PC-3 (cell line): Measurements from ENCODE around the gene ZNF296. TPM values are rescaled to one million over a fixed set of nuclear protein-coding genes. Genes with fewer than 3 reads are reported as not detected.
"Not testable (repeated sequence)": the region's sequence is repeated elsewhere in the genome, so short reads cannot be mapped to it uniquely, and the experiment has no call there.

ENCODE experiments used
- ATAC-seq: fragments of 200-7000 bp; cut with Tn5 transposase; 2 replicates; pipeline ENCODE4 v1.9.1; 2020; ENCODE audit warnings: mild to moderate bottlenecking, moderate library complexity
- BruUV-seq: library from RNA; stranded (reverse); fragments of 400-500 nt; replicated peaks from 2 replicates; lab custom pipeline; 2021; lab: Mats Ljungman, UMichigan
- CTCF ChIA-PET: fragments of 300-600 bp; sonication (Branson Sonifier 250); formaldehyde crosslinking; loops from one replicate; lab custom pipeline; 2022; ENCODE audit warnings: antibody characterized with exemption; lab: Charles Lee
- POLR2A ChIA-PET: fragments of 300-600 bp; sonication (Branson Sonifier 250); formaldehyde crosslinking; loops from one replicate; lab custom pipeline; 2022; ENCODE audit warnings: antibody characterized with exemption; ENCODE audit not compliant: unreplicated experiment; lab: Charles Lee
- DNase-seq: peaks from one replicate; pipeline ENCODE4 v3.0.0-alpha.2; 2015
- H2AFZ ChIP-seq: fragments of 300-600 bp; sonication (generic); 2 replicates; pipeline ENCODE4 v1.6.0; 2016; ENCODE audit warnings: antibody characterized with exemption, low read length
- H3F3A ChIP-seq: fragments of 300-600 bp; sonication (generic); one replicate; pipeline ENCODE4 v1.6.0; 2017; ENCODE audit warnings: antibody characterized with exemption, low read length, control low read depth, mild to moderate bottlenecking; ENCODE audit not compliant: unreplicated experiment
- H3K27ac ChIP-seq: fragments of 300-600 bp; sonication (generic); 2 replicates; pipeline ENCODE4 v1.5.1; 2016; ENCODE audit warnings: mild to moderate bottlenecking, low read length
- H3K27me3 ChIP-seq: fragments of 300-600 bp; sonication (generic); 2 replicates; pipeline ENCODE4 v1.6.1; 2016; ENCODE audit warnings: low read length, mixed read lengths
- H3K36me3 ChIP-seq: fragments of 300-600 bp; sonication (generic); 2 replicates; pipeline ENCODE4 v1.6.1; 2016; ENCODE audit warnings: low read depth, mixed run types, low read length, mixed read lengths
- H3K4me1 ChIP-seq: fragments of 300-600 bp; sonication (generic); 2 replicates; pipeline ENCODE4 v1.5.1; 2016; ENCODE audit warnings: low read length; ENCODE audit not compliant: insufficient read depth
- H3K4me2 ChIP-seq: fragments of 300-600 bp; sonication (generic); 2 replicates; pipeline ENCODE4 v1.6.0; 2016; ENCODE audit warnings: low read length
- H3K4me3 ChIP-seq: fragments of 300-600 bp; sonication (generic); 2 replicates; pipeline ENCODE4 v1.5.1; 2016; ENCODE audit warnings: mild to moderate bottlenecking, low read length, mixed read lengths
- H3K79me2 ChIP-seq: fragments of 300-600 bp; sonication (generic); 2 replicates; pipeline ENCODE4 v1.6.1; 2017; ENCODE audit warnings: low read length, mixed read lengths
- H3K9ac ChIP-seq: fragments of 300-600 bp; sonication (generic); 2 replicates; pipeline ENCODE4 v1.6.0; 2016; ENCODE audit warnings: mild to moderate bottlenecking, low read length
- H3K9me2 ChIP-seq: fragments of 300-600 bp; sonication (generic); replicated peaks from 2 replicates; pipeline ENCODE4 v1.6.1; 2016; ENCODE audit warnings: mixed run types, low read length, mixed read lengths
- H3K9me3 ChIP-seq: fragments of 300-600 bp; sonication (generic); 2 replicates; pipeline ENCODE4 v1.6.1; 2016; ENCODE audit warnings: low read length, mixed read lengths
- H4K20me1 ChIP-seq: fragments of 300-600 bp; sonication (generic); 2 replicates; pipeline ENCODE4 v1.6.1; 2016; ENCODE audit warnings: low read length, mixed read lengths
- CTCF ChIP-seq: fragments of 300-600 bp; sonication (generic); conservative IDR thresholded peaks from 2 replicates; pipeline ENCODE4 v1.5.1; 2017; ENCODE audit warnings: antibody characterized with exemption, low read depth, mild to moderate bottlenecking, low read length
- EZH2 ChIP-seq: fragments of 300-600 bp; sonication (generic); IDR thresholded peaks from one replicate; pipeline ENCODE4 v1.6.1; 2017; ENCODE audit warnings: antibody characterized with exemption, mild to moderate bottlenecking, low read length; ENCODE audit not compliant: unreplicated experiment
- EZH2phosphoT487 ChIP-seq: fragments of 300-600 bp; sonication (generic); IDR thresholded peaks from 2 replicates; pipeline ENCODE4 v1.6.1; 2018; ENCODE audit warnings: mild to moderate bottlenecking, antibody characterized with exemption, low read length, borderline replicate concordance
- intact Hi-C: fragments of 100-400 bp; cut with micrococcal nuclease; formaldehyde crosslinking; loops from 2 replicates; pipeline ENCODE4 v1.9.0; 2023
- total RNA-seq: library from RNA; depleted of rRNA; stranded (reverse); fragments of >200 nt; gene quantifications from 2 replicates; pipeline ENCODE4 v1.2.3, GENCODE V29; 2014

Gene ZNF296
- total RNA-seq, 1 experiment from 2014 or later: 2.4 TPM

GRCh38 chr19:45112111-45112827, 36.0 kb upstream of the ZNF296 start:
- Histone ChIP-seq H3K9ac (no peak overlapping the region), H3K36me3 (no peaks in the 10 kb centered on the region), H3F3A (no peaks in the 10 kb centered on the region), H4K20me1 (peaks cover 7% of the 10 kb centered on the region; the same call in 1 of the 2 replicates), H3K4me2 (no peak overlapping the region), H3K79me2 (peaks cover 91% of the 10 kb centered on the region), H3K27ac (no peak overlapping the region), H3K9me2 (no peaks in the 10 kb centered on the region), H3K4me3 (no peak overlapping the region), H3K9me3 (no peaks in the 10 kb centered on the region), H3K4me1 (peaks cover 21% of the 10 kb centered on the region), H2AFZ (no peak overlapping the region), H3K27me3 (no peaks in the 10 kb centered on the region)
- POLR2A ChIA-PET: no interaction called here
- no peak for DNase-seq
- no peak for TF ChIP-seq CTCF
- TF ChIP-seq EZH2phosphoT487: no peak
- no peak for TF ChIP-seq EZH2
- no TSS peak for BruUV-seq
- ATAC-seq: no peak
- intact Hi-C loops: no loop called here
- CTCF ChIA-PET: no interaction called here

- Histone ChIP-seq H3K36me3 (no peaks in the 10 kb centered on the region), H3K4me3 (no peak overlapping the region), H3K27ac (no peak overlapping the region), H3K4me2 (no peak overlapping the region), H3K9me3 (no peaks in the 10 kb centered on the region), H2AFZ (no peak overlapping the region), H3K4me1 (peaks cover 21% of the 10 kb centered on the region), H3K9ac (no peak overlapping the region), H3K27me3 (no peaks in the 10 kb centered on the region), H4K20me1 (peaks cover 9% of the 10 kb centered on the region; the same call in 1 of the 2 replicates), H3F3A (no peaks in the 10 kb centered on the region), H3K79me2 (peaks cover 85% of the 10 kb centered on the region), H3K9me2 (no peaks in the 10 kb centered on the region)
- DNase-seq: no peak
- ATAC-seq: no peak
- ChIA-PET POLR2A (no interaction called here), CTCF (no interaction called here)
- intact Hi-C loops: no loop called here
- TF ChIP-seq CTCF (no peak), EZH2phosphoT487 (no peak), EZH2 (no peak)
- no TSS peak for BruUV-seq
These were observed 34.6 kb upstream of the ZNF296 start for GRCh38 chr19:45110851-45111266.

- no TSS peak for BruUV-seq
- no peaks in the 10 kb centered on the region for H3K36me3 ChIP-seq
- no peaks in the 10 kb centered on the region for H3F3A ChIP-seq
- H3K9ac ChIP-seq: no peak overlapping the region
- peaks cover 4% of the 10 kb centered on the region for H3K4me1 ChIP-seq
- H3K4me2 ChIP-seq: no peak overlapping the region
- H3K9me2 ChIP-seq: no peaks in the 10 kb centered on the region
- no peak overlapping the region for H2AFZ ChIP-seq
- H3K27ac ChIP-seq: no peak overlapping the region
- DNase-seq: no peak
- no peak overlapping the region for H3K4me3 ChIP-seq
- no peak for ATAC-seq
- intact Hi-C loops: no loop called here
- TF ChIP-seq EZH2: no peak
- TF ChIP-seq CTCF: no peak
- TF ChIP-seq EZH2phosphoT487: no peak
- H3K9me3 ChIP-seq: no peaks in the 10 kb centered on the region
- ChIA-PET POLR2A (no interaction called here), CTCF (no interaction called here)
- H3K79me2 ChIP-seq: peaks cover 83% of the 10 kb centered on the region
- H3K27me3 ChIP-seq: no peaks in the 10 kb centered on the region
- H4K20me1 ChIP-seq: 0 out of 2 replicates have a peak, but pooled peaks cover 3% of the 10 kb centered on the region
These were observed 31.4 kb upstream of the ZNF296 start for GRCh38 chr19:45107621-45108150.

- H2AFZ ChIP-seq, H3K9ac ChIP-seq, H3K4me3 ChIP-seq, intact Hi-C loops, H3F3A ChIP-seq, H4K20me1 ChIP-seq, POLR2A ChIA-PET, H3K27me3 ChIP-seq, H3K4me1 ChIP-seq, H3K9me2 ChIP-seq, H3K4me2 ChIP-seq, H3K9me3 ChIP-seq, H3K27ac ChIP-seq, CTCF ChIA-PET, DNase-seq, BruUV-seq, ATAC-seq, H3K36me3 ChIP-seq: not testable (repeated sequence)
- peaks cover 83% of the 10 kb centered on the region for H3K79me2 ChIP-seq
These were observed 30.1 kb upstream of the ZNF296 start for GRCh38 chr19:45106363-45106762.
